GM19238 (cell line): ENCODE measurements around the gene IRF8.
"Not testable (repeated sequence)": the region's sequence is repeated elsewhere in the genome, so short reads cannot be mapped to it uniquely, and the experiment has no call there.

Experiments used
- DNase-seq: peaks from one replicate; pipeline ENCODE4 v3.0.0; 2011; ENCODE audit warnings: low spot score; ENCODE audit not compliant: insufficient read length

The IRF8 gene

DNA sequence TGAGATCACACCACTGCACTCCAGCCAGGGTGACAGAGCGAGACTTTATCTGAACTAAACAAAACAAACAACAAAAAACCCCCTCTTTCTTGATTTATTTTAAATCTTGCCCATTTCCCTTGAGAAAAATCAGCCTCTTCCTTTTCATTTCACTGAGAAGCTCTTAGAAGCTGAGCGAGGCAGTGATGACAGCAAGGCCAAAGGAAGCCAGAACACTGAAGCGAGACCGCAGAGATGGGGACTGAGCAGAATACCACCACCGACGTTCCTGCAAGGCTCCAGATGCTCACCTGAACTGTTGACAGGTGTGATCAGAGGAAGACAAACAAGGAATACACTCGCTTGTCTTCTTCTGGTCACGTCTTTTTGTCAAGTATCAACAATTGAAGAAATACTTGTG lies 30.5 kb upstream of the IRF8 start:
- DNase-seq = no peak

DNA sequence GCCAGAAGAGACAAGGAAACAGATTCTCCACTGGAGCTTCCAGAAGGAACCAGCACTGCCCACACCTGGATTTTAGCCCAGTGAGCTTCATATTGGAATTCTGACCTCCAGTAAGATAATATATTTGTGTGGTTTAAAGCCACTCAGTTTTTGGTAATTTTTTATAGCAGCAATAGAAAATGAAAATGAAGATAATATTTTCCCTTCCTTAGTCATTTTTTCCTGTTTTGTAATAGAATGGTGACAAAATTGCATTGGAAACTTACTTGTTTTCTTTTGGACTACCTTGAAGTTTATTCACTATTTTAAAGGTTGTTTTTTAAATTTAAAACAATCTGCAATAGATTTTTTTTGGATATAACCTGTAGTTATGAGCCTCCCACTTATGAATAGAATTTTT lies 29.8 kb upstream of the IRF8 start:
- DNase-seq = no peak

DNA sequence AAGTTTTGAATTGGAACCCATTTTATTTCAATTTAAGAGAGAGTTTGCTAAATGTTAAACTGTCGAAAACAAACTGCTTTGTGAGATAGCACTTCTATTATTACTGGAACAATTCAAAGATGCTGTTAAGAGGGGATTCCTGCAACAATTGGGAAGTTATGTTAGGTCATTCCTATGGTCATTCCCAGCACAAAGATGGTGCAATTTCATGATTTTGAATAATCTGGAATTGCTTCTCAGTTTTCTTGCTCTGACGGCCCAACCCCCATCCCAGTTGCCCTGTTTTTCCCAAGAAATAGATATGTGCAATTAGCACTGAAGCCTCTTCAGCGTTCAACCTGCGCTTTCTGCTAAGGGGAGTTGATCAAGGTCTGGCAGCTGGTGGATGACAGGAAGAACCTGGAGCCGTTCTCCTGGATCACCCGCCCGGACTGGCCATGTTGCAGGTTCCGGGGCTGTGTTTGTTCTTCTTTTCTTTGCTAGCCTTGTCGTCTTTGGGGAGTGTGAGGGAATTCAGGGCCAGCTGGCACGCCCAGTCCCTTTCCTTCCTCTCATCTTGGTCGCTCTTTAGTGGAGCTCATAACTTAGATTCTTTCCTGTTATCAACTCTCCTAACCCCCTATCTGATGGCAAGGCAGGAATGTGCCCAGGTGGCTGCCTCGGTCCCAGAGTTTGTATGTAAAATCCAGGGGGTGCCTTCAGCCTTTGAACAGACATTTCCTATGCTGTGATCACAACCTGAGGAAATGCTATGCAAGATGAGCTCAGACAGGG lies 29.0 kb upstream of the IRF8 start:
- DNase-seq = no peak

DNA sequence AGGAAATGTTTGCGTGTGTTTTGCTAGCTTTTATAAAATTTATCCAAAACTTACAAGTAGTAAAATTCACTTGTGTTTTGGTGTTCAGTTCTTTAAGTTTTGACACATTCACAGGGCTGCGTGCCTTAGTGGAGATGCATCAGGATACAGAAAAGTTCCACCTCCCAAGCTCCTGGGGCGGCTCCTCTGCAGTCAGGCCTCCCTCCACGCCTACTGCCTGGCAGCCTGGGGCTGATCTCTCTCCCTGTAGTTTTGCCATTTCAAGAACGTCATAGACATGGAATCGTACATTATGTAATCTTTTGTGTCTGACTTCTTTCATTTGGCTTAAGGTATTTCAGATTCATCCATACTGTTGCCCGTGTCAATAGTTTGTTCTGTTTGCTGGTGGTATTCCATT lies 27.2 kb upstream of the IRF8 start:
- DNase-seq = no peak

DNA sequence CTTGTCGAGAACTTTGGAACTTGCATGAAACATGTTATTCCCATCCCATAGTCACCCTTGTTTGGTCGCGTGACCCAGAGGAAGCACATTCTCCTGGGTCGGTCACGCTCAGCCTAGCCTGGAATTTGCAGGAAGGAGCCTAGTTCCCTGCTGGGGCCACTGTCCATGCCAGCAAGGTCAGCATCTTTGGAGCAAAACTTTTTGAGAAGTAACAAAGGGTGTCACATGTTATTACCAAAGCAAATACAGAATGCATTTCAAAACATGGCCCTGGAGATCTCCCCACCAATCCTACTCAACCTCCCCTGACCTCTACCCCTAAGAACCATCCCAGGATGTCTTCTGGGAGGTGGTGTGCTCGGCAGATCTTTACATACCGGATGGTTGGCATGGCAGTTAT lies 26.2 kb upstream of the IRF8 start:
- no peak for DNase-seq

DNA sequence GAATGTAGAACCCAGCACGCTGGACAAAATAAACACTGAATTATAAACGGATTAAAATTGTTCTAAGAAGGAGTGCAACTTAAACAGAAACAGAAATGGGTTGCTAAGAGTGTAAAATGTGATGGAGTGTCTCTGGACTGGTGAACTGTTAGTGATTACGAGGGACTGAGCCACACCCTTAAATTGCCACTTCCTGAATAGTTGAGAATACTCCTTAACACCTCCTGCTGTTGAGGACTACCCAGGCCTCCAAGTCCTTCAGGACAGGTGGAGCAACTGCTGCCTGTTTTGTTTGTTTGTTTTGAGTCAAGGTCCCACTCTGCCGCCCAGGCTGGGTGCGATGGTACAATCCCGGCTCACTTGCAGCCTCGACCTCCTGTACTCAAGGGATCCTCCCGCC lies 25.8 kb upstream of the IRF8 start:
- no peak for DNase-seq

DNA sequence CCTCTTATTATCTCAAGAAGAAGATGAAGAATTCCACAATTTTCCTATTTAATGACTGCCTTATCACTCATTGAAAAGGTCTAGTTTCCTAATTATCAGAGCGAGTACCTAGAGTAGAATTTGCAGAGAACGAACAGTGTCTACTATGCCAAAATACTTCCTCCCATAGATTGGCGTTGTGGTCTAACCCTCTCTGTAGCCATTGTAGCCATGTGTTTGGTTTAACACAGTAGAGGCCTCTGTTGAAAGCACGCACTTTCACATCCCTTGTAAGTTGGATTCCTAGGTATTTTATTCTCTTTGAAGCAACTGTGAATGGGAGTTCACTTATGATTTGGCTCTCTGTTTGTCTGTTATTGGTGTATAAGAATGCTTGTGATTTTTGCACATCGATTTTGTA lies 24.9 kb upstream of the IRF8 start:
- DNase-seq = not testable (repeated sequence)

DNA sequence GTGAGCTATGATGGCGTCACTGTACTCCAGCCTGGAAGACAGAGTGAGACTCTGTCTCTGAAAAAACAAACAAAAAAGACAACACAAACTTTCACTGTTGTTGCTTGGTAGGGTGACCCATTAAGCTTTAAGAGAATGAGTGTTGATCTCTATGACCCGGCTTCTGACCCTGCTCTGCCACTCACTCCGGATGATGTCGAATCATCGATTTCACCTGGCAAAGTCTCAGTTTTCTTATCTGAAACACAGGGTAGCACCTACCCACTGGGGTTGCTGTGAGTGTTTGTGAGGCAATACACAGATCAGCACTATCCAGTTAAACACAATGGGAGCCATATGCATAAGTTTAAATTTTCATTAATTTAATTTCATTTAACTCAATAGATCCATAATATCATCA lies 20.6 kb upstream of the IRF8 start:
- DNase-seq = no peak

DNA sequence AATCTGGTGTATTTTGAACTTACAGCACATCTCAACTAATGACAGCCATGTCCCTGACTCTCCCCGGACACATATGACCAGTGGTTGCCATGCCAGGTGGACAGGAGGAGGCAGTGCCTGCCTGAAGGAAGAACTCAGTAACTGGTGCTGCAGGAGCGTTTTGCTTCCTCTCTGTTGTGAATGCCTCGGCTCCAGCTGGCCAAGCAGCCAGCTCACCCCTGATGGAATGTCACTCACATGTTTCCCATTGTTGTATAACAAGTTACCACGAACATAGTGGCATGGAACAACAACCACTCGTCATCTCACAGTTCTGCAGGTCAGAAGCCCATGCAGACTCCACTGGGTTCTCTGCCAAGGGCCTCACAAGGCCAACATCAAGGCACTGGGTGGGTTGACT lies 20.1 kb upstream of the IRF8 start:
- DNase-seq = no peak

DNA sequence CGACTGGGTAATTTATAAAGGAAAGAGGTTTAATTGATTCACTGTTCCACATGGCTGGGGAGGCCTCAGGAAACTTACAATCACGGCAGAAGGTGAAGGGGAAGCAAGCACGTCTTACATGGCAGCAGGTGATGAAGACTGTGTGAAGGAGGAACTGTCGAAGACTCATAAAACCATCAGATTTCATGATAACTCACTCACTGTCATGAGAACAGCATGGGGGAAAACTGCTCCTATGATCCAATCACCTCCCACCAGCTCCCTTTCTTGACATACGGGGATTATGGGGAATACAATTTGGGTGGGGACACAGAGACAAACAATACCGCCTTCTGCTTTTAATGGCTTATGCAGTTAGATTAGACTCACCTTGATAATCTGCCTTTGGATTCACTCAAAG lies 19.4 kb upstream of the IRF8 start:
- DNase-seq = no peak

DNA sequence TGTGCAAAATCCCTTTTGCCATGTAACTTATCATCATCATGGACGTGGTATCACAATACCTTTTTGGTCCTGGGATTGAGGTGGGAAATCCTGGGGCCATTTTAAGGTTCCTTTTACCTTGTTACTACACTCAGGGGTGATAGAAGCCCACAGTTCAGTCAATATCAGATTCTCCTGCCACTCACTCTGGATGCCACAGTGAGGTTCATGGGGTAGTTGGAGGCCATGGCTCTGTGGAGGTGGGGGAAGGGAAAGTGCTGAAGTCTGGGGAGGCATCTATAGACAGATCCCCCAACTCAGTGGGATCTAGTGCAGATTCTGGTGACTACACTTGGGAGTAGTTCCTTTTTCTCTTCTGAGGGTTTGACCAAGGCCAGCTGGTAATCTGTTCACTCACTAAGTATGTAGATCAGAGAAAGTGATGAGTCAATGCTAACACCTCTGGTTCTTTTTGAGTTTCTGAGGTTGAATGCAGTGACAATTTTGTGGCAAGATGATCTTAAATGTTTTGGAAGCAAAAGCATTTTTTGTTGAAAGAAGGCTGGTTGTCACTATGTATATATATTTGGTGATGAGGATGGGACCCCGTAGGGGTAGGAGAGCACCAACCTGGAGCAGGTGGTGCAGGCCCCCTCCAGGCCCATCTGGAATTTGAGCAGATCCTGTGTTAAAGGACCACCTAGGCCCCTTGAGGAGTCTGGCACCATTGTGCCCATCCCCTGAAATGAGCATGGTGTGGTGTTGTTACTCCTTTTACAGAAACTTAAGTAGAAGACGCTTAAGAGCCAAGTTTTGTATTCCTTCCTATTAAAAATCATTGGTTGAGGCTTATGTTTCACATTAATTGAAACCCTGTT lies 18.8 kb upstream of the IRF8 start:
- DNase-seq = no peak

DNA sequence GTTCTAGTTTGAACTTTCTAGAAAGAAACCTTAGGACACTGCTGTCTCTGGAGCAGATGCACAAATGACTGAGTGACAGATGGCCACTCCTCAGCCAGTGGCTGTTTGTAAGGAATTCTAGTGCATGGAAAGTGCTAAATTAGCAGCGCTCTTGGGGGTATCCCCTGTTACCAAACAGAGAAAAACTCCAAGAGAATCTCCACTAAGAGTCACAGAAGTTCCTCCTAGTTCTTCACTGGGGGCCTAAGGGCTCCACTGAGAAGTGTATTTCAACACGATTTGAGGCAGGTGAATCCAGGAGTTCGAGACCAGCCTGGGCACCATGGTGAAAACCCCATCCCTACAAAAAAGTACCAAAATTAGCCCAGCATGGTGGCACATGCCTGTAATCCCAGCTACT lies 18.1 kb upstream of the IRF8 start:
- DNase-seq = no peak

DNA sequence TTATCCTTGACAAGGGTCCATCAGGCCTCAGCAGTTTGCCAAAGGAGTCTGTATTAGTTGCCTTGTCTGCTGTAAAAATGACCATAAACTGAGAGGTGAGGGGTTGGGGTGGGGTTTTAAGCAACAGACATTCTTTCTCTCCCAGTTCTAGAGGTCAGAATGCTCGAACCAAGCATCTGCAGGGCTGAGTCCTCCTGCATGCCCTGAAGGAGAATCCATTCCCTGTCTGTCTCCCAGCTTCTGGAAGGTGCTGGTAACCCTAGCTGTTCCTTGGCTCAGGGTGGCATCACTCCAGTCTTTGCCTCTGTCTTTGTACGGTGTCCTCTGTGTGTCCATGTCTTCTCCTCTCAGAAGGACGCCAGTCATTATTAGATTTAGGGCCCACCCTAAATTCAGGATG lies 17.5 kb upstream of the IRF8 start:
- DNase-seq = no peak

DNA sequence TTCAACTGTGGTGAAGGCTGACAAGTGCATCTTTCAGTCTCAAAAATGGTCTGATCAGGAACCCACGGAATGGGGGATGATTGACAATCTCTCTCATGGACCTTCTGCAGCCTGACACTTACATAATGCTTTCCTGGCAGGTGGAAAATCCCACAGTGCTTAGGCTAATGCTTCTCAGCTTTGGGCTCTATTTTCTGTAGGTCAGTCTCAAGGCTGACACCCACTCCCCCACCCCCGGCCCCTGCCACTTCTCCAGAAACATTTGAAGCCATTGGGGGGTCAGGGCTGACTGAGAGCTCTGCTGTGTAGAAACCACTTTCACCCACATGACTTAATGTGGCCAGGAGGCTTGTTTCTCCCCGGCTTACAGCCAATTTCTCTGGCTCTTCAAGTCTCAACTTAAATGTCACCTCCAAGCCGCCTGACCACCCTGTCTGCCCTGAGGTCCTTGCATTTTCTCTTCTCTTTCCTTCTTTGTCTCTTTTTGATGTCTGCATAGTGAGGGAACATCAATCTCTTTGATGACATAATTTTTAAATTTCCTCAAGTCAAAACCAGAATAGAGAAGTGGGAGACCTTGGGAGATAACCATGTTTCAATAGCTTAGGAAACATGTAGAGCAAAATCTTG lies 16.7 kb upstream of the IRF8 start:
- no peak for DNase-seq

DNA sequence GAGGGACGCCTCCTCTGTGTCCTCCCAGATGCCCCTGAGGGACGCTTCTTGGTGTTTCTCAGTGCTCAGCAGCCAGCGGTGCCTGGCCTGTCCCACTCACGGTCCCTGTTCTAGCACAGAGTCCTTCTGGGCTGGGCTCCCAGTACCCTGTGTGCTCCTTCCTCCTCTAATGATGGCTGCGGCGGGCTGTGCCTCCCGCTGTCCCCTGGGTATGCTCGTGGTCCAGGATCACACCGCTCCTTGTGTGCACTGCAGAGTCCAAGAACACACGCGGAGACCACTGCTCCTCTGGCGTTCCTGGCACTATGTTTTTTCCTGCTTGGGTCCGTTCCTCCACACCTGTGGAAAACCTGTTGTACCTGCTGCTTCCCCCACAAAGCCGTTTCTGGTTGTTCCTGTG lies 15.1 kb upstream of the IRF8 start:
- DNase-seq = no peak

DNA sequence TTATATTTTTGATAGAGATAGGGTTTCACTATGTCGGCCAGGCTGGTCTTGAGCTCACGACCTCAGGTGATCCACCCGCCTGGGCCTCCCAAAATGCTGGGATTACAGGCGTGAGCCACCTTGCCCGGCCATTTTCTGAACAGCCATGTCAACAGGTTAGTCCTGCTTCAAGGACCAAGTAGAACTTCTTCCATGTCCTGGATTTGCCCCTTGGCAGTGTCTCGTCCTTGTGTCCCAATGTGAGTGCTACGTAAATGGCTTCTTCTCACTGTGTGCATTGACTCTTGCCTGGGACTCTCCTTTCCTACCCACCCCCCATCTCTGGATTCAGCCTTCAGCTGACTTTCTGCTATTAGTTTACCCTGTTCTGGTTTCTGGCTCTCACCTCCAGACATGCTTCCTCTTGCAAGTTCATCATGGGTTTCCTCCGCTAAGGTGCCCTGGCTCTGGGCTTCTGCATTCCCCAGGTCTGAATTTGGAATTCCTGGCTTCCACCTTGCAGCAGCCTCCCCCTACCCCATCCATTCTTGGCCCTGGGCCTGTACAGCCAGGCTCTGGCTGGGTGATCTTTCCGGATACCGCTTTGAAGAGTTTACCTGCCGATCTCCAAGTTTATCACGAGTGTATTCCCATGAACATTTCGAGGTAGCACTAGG lies 14.0 kb upstream of the IRF8 start:
- no peak for DNase-seq

DNA sequence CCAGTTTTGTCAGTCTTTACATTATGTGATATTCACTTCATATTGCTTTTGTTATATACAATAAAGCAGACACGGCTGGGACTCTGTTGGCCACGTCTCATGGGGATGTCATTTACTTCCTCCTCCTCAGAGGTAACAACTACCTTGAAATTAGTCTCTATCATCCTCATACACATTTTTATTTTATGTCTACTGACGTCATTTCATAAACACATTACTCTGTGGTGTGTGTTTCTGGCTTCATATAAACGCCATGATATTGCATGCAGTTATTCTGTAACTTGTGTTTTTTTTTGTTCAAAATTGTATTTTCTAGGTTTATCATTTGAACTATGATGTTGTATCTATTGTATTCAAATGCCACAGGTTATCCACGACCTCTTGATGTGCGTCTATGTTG lies 13.4 kb upstream of the IRF8 start:
- no peak for DNase-seq

DNA sequence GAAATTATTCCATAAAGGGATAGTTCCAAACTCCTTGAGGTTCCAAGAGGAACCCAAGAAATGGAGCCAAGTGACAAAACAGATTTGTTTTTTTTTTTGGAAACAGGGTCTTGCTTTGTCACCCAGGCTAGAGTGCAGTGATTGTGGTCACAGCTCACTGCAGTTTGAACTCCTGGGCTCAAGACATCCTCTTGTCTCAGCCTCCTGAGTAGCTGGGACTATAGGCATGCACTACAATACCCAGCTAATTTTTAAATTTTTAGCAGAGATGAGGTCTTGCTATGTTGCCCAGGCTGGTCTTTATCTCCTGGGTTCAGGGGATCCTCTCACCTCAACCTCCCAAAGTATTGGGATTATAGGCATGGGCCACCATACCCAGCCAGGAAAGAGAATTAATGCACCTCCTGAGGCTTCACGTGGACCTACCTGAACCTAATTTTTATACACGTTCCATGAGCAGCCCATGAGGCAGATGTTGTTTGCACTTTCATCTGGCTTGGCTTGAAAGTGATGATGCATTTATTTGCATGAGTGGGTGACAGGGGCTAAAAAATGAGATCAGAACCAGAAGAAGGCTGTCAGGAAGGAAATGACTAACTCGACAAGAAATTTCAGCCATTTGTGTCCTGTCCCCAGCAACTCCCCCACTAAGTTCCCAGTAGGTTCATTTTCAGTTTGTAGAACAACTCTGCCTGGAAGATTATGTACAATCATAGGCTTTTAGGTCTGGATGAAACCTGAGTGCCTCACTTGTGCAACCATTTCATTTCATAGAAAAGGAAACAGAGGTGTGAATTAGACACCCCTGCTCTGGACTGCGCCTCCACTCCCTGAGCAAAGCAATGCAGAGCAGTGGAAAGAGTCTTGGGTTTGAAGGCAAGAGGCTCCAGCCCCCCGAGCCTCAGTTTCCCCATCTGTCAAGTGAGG lies 10.3 kb upstream of the IRF8 start:
- peak; percentile 74 for DNase-seq

DNA sequence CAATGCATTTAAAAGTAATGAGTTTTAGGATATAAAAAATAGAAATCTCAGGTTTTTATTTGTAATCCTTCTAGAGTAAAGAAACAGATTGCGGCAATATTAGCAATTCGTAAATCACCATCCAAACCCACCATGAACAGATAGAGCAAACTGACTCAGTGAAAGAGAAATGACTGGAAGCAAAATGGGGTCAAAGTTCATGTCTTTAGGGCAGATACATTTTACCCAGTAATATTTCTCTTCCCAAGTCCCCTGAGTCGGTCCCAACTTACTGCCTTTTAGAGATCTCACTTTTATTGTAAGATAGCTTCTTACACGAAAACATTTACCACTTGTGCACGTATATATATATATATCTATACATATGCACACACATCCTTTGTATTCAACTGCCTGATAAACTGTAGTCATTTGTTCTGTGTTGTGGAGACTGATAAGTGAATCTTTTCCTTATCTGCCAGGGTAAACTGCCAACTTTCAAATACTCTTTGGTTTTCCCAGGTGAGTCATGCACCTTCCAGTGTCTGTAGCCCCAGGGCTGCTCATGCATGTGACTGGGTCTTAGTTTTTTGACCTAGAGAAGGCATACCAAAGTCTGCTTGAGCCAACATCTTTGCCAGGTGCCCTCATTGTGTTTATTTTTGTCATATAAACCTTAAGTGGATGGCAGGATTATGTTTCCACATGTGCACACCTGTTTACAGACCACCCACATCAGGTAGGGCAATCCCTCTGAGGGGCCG lies 7.8 kb upstream of the IRF8 start:
- no peak for DNase-seq

DNA sequence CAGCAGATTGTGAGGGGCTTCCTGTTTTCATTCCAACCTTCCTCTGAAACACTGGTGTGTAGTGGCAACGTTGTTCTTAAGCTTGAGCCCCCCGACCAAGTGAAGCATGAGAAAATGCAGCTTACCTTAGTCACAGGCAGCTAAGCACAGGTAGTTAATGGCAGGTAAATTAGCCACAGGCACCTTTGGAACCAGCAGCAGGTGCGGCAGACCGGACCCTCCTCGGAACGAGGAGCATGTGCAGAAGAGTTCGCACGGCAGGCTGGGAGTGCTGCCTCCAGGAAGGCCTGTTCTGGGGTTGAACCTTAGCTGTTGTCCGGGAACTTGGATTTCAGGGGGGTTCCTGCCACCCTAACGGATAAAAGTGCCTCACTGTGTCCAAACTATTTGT lies 7.2 kb upstream of the IRF8 start:
- no peak for DNase-seq
